ENCODE data around the gene KRTAP5-2.
"Not testable (repeated sequence)": the region's sequence is repeated elsewhere in the genome, so short reads cannot be mapped to it uniquely, and the experiment has no call there.

The KRTAP5-2 gene

GRCh38 chr11:1592628-1593027 is 5.5 kb downstream of the KRTAP5-2 start:
- no peak for DNase-seq (ENCODE audit: low read depth in 1 of 2, low spot score in 1 of 2)

- no peak for DNase-seq (ENCODE audit: low read depth in 1 of 2, low spot score in 1 of 2)
Observed at GRCh38 chr11:1589996-1590395, 8.1 kb downstream of the KRTAP5-2 start.

- DNase-seq (ENCODE audit: low read depth in 1 of 2, low spot score in 1 of 2), result not testable (repeated sequence)
Observed at GRCh38 chr11:1589191-1589963, 8.7 kb downstream of the KRTAP5-2 start.

DNA sequence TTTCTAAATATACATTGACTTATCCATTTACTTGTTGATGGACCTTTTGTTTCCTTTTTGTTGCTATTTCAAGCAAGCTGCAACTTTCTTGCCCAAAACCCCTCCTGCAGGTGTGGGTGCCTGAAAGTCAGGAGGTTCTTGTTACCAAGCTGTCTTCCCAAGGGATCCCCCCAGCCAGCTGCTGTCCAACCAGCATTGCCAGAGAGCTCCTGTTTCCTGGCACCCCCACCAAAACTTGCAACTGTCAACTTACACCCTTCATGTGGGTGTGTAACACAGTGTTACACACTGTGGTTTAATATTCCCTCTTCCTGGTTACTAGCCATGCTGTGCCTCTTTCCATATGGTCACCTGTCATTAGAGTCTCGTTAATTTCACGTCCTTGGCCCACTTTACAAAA is 11.4 kb downstream of the KRTAP5-2 start:
- no peak for DNase-seq (ENCODE audit: low read depth in 1 of 2, low spot score in 1 of 2)

- not testable (repeated sequence) for DNase-seq (ENCODE audit: low read depth in 1 of 2, low spot score in 1 of 2)
Observed at GRCh38 chr11:1584661-1585370, 13.3 kb downstream of the KRTAP5-2 start, which contains the start of gene KRTAP5-1. TSS of gene KRTAP5-1 (minus strand) at chr11:1585283. CDS start at chr11:1585249, 34 bp downstream.

- not testable (repeated sequence) for DNase-seq (ENCODE audit: low read depth in 1 of 2, low spot score in 1 of 2)
Observed at GRCh38 chr11:1582909-1583308, 15.2 kb downstream of the KRTAP5-2 start.

- no peak for DNase-seq (ENCODE audit: low read depth in 1 of 2, low spot score in 1 of 2)
Observed at GRCh38 chr11:1581976-1582375, 16.1 kb downstream of the KRTAP5-2 start.

- no peak for DNase-seq (ENCODE audit: low read depth in 1 of 2, low spot score in 1 of 2)
Observed at GRCh38 chr11:1576825-1577224, 21.3 kb downstream of the KRTAP5-2 start.

- DNase-seq (ENCODE audit: low read depth in 1 of 2, low spot score in 1 of 2), result not testable (repeated sequence)
Observed at GRCh38 chr11:1575756-1576155, 22.3 kb downstream of the KRTAP5-2 start.

DNA sequence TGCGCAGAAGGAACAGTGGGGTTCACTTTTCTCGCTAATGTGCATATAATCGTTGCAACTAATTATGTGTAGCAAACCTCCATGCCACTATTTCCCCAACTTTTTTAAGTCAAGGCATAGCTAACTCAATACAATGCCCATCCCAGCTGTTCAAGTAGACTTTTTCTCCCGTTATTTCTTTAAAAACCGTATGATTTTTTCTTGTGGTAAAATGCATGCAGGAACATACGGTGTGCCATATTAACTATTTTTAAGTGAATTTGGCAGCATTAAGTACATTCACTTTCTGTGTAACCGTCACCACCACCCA is 23.2 kb downstream of the KRTAP5-2 start:
- no peak for DNase-seq (ENCODE audit: low read depth in 1 of 2, low spot score in 1 of 2)

- peak in 1 of 2 donors; percentile 45 for DNase-seq (ENCODE audit: low read depth in 1 of 2, low spot score in 1 of 2)
Observed at GRCh38 chr11:1574238-1574932, 23.7 kb downstream of the KRTAP5-2 start.

- no peak for DNase-seq (ENCODE audit: low read depth in 1 of 2, low spot score in 1 of 2)
Observed at GRCh38 chr11:1573903-1574237, 24.2 kb downstream of the KRTAP5-2 start.

GRCh38 chr11:1573077-1573902 is 24.8 kb downstream of the KRTAP5-2 start:
- no peak for DNase-seq (ENCODE audit: low read depth in 1 of 2, low spot score in 1 of 2)

- peak; percentile 86 to 93 for DNase-seq (ENCODE audit: low read depth in 1 of 2, low spot score in 1 of 2)
Observed at GRCh38 chr11:1572197-1573076, 25.7 kb downstream of the KRTAP5-2 start, which contains the start of gene DUSP8. TSS of gene DUSP8 (minus strand) at chr11:1572271. CDS start at chr11:1565826, 6,445 bp downstream.

DNA sequence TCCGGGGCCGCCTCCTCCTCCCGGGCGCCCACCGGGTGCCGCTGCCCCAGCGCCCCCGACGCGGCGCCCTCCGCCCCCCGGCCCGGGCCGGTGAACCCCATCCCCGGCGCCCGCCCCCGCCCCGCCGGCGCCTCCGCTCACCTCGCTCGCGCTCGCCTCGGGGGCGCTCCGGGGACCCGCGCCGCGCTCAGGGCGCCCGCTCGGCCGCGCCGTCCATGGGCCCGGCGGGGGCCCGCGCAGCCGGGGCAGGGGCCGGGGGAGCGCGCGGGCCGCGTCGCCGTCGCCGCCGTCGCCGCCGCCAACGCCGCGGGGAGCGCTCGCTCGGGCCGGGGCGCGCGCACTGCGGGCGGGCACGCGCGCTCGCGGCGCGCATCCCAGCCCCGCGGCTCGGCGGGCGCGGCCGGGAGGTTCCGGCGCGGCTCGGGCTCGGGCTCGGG is 26.3 kb downstream of the KRTAP5-2 start:
- DNase-seq (ENCODE audit: low read depth in 1 of 2, low spot score in 1 of 2), result no peak

- DNase-seq (ENCODE audit: low read depth in 1 of 2, low spot score in 1 of 2), result no peak
Observed at GRCh38 chr11:1570896-1571759, 27.0 kb downstream of the KRTAP5-2 start.

DNA sequence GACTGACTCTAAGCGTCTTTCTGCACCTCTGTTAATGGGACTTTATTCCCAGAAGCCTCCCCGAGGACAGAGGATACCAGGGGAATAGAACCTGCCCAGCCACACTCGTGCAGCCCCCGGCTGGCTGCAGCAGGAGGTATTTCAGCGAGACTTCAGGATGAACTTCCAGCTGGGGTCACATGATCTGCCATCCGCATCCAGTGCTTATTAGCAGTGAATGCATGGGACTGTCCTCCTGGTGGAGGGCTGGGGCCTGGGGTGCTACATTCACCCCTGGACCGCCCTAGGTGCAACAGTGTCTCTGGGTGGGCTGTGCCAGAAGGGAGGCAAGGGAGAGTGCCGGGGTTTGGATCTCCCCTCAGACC is 27.6 kb downstream of the KRTAP5-2 start:
- DNase-seq (ENCODE audit: low read depth in 1 of 2, low spot score in 1 of 2), result no peak

DNA sequence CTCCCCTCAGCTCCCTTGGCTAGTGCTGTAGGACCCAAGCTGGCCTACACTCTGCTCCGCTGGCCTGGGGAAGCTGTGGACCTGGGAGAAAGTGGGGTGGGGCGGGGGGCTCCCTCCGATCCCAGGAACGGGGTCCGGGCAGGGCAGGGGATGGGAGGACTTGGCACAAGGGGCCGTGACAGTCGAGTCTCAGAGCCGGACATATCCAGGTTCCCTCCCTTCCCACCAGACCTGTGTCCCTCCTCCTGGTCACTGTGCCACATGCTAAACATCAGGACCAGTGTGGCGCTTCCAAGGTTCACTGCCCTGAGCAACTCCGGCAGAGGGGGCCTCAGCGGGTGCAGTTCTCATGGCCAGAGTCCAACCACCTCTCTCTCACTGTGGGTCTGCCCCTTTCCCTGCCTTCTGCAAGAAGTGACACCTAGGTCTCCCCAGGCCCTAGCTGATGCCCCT is 28.1 kb downstream of the KRTAP5-2 start:
- no peak for DNase-seq (ENCODE audit: low read depth in 1 of 2, low spot score in 1 of 2)

- no peak for DNase-seq (ENCODE audit: low read depth in 1 of 2, low spot score in 1 of 2)
Observed at GRCh38 chr11:1569251-1569780, 28.8 kb downstream of the KRTAP5-2 start.

Data from activated T-helper 1 cell treated with anti-CD3 and anti-CD28 coated beads, Interleukin-2, amount 50 U/mL, for 16 hours (primary cell).